PC-9 (cell line): Measurements from ENCODE around the gene GRIA1.

Source experiments
- EZH2 ChIP-seq: fragments of 200-600 bp; sonication (generic); IDR thresholded peaks from 2 replicates; pipeline ENCODE4 v1.8.0; 2017; ENCODE audit warnings: antibody characterized with exemption, low read depth
- TF ChIP-seq, protein P1 (sequence below): fragments of 200-600 bp; sonication (generic); conservative IDR thresholded peaks from 2 replicates; pipeline ENCODE4 v1.6.1; 2017; ENCODE audit warnings: mixed run types, antibody characterized with exemption, mild to moderate bottlenecking, moderate library complexity

DNA sequence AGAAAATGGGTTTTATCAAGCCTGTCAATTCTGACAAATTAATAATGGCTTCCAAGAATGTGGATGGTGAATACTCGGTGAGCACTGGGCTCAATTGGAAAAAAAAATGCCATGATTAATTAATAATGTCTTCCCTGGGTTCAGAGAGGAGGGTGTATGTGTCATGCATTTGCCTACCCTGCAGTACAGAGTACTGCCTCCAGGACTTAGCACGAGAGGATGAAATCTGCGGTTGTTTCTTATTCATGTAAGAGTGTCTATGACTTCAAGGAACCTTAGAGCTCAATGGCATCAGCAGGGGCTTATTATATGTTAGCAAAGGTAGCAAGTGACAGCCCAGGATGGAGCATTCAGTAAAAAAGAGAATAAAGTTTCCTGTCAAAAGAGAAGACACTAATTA lies 132.7 kb downstream of the GRIA1 start:
- TF ChIP-seq, protein P1, sequence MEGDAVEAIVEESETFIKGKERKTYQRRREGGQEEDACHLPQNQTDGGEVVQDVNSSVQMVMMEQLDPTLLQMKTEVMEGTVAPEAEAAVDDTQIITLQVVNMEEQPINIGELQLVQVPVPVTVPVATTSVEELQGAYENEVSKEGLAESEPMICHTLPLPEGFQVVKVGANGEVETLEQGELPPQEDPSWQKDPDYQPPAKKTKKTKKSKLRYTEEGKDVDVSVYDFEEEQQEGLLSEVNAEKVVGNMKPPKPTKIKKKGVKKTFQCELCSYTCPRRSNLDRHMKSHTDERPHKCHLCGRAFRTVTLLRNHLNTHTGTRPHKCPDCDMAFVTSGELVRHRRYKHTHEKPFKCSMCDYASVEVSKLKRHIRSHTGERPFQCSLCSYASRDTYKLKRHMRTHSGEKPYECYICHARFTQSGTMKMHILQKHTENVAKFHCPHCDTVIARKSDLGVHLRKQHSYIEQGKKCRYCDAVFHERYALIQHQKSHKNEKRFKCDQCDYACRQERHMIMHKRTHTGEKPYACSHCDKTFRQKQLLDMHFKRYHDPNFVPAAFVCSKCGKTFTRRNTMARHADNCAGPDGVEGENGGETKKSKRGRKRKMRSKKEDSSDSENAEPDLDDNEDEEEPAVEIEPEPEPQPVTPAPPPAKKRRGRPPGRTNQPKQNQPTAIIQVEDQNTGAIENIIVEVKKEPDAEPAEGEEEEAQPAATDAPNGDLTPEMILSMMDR: no peak
- no peak for TF ChIP-seq EZH2
